ENCODE results near the gene C1R.
A peak's percentile ranks its signal among the peaks of the same experiment; 100 is the strongest.

The C1R gene

GRCh38 chr12:7093892-7094291 lies 1.6 kb upstream of the C1R start:
- no peak overlapping the region for H3K4me3 ChIP-seq
- peaks cover 0 to 46% (median 38%) of the 10 kb centered on the region in 4 donors for H3K4me1 ChIP-seq
- peak in 1 of 2 donors; percentile 59 for DNase-seq
- intact Hi-C loops (cut with DNase I; ENCODE audit: low total_unique reads) = loop anchor here (2.0 to 5.0 kb wide), 2 partner anchors 33 to 883 kb away; partner anchors contain the start of gene C1S
- H3K36me3 ChIP-seq = peaks cover 11 to 30% (median 16%) of the 10 kb centered on the region in 3 donors
- H3K27ac ChIP-seq = no peak overlapping the region
- TF ChIP-seq CTCF (IDR thresholded peaks at IDR 0.05) = no peak
- H3K9me3 ChIP-seq = no peaks in the 10 kb centered on the region
- H3K27me3 ChIP-seq = no peaks in the 10 kb centered on the region

GRCh38 chr12:7093486-7093885 lies 1.2 kb upstream of the C1R start:
- Histone ChIP-seq H3K4me3 (no peak overlapping the region), H3K27me3 (no peaks in the 10 kb centered on the region), H3K27ac (peak overlapping the region; percentile 78 to 87), H3K9me3 (no peaks in the 10 kb centered on the region), H3K36me3 (peaks cover 15 to 31% (median 20%) of the 10 kb centered on the region in 3 donors), H3K4me1 (peaks cover 0 to 47% (median 38%) of the 10 kb centered on the region in 4 donors)
- intact Hi-C loops (cut with DNase I; ENCODE audit: low total_unique reads) = loop anchor here (2.0 to 5.0 kb wide), 2 partner anchors 33 to 884 kb away; partner anchors contain the start of gene C1S
- no peak for TF ChIP-seq CTCF (IDR thresholded peaks at IDR 0.05)
- peak in 1 of 2 donors; percentile 20 for DNase-seq

- TF ChIP-seq CTCF (IDR thresholded peaks at IDR 0.05) = no peak
- no peak overlapping the region for H3K4me3 ChIP-seq
- H3K27me3 ChIP-seq = no peaks in the 10 kb centered on the region
- H3K27ac ChIP-seq = peak overlapping the region; percentile 78 to 87
- DNase-seq = peak in 1 of 2 donors; percentile 22
- no peaks in the 10 kb centered on the region for H3K9me3 ChIP-seq
- peaks cover 20 to 31% (median 23%) of the 10 kb centered on the region in 3 donors for H3K36me3 ChIP-seq
- intact Hi-C loops (cut with DNase I; ENCODE audit: low total_unique reads) = loop anchor here (2.0 to 5.0 kb wide), 2 partner anchors 32 to 884 kb away; partner anchors contain the start of gene C1S
- peaks cover 0 to 47% (median 38%) of the 10 kb centered on the region in 4 donors for H3K4me1 ChIP-seq
Observed at GRCh38 chr12:7092986-7093460, 778 bp upstream of the C1R start.

GRCh38 chr12:7091660-7092228 lies 501 bp downstream of the C1R start:
- Histone ChIP-seq H3K27ac (peak overlapping the region; percentile 78 to 87), H3K27me3 (no peaks in the 10 kb centered on the region), H3K9me3 (no peaks in the 10 kb centered on the region), H3K36me3 (peaks cover 27 to 34% (median 31%) of the 10 kb centered on the region in 3 donors), H3K4me1 (peaks cover 0 to 47% (median 38%) of the 10 kb centered on the region in 4 donors), H3K4me3 (peak overlapping the region; percentile 57)
- TF ChIP-seq CTCF (IDR thresholded peaks at IDR 0.05) = no peak
- intact Hi-C loops (cut with DNase I; ENCODE audit: low total_unique reads) = loop anchor here (2.0 to 5.0 kb wide), 2 partner anchors 31 to 886 kb away; partner anchors contain the start of gene C1S
- peak in 1 of 2 donors; percentile 61 for DNase-seq

GRCh38 chr12:7091171-7091570 lies 1.1 kb downstream of the C1R start:
- Histone ChIP-seq H3K27ac (peak overlapping the region; percentile 78 to 87), H3K4me3 (peak overlapping the region; percentile 57), H3K27me3 (no peaks in the 10 kb centered on the region), H3K36me3 (peaks cover 33 to 40% (median 36%) of the 10 kb centered on the region in 3 donors), H3K4me1 (peaks cover 0 to 47% (median 38%) of the 10 kb centered on the region in 4 donors), H3K9me3 (no peaks in the 10 kb centered on the region)
- intact Hi-C loops (cut with DNase I; ENCODE audit: low total_unique reads) = loop anchor here (5.0 kb wide), 1 partner anchor 886 kb away; no protein-coding TSS in a partner anchor
- DNase-seq = no peak
- no peak for TF ChIP-seq CTCF (IDR thresholded peaks at IDR 0.05)

Measured in tibial artery (tissue), 4 donors.